HG02840 (cell line): ENCODE data around the gene GABARAP.
"Not testable (repeated sequence)": the region's sequence is repeated elsewhere in the genome, so short reads cannot be mapped to it uniquely, and the experiment has no call there.

Source experiments
- ATAC-seq: cut with Tn5 transposase; IDR thresholded peaks from one replicate; pipeline ENCODE4 v1.9.1; 2021; ENCODE audit warnings: mild to moderate bottlenecking, moderate library complexity, moderate number of reproducible peaks; ENCODE audit not compliant: unreplicated experiment, low FRiP score

Gene GABARAP

DNA sequence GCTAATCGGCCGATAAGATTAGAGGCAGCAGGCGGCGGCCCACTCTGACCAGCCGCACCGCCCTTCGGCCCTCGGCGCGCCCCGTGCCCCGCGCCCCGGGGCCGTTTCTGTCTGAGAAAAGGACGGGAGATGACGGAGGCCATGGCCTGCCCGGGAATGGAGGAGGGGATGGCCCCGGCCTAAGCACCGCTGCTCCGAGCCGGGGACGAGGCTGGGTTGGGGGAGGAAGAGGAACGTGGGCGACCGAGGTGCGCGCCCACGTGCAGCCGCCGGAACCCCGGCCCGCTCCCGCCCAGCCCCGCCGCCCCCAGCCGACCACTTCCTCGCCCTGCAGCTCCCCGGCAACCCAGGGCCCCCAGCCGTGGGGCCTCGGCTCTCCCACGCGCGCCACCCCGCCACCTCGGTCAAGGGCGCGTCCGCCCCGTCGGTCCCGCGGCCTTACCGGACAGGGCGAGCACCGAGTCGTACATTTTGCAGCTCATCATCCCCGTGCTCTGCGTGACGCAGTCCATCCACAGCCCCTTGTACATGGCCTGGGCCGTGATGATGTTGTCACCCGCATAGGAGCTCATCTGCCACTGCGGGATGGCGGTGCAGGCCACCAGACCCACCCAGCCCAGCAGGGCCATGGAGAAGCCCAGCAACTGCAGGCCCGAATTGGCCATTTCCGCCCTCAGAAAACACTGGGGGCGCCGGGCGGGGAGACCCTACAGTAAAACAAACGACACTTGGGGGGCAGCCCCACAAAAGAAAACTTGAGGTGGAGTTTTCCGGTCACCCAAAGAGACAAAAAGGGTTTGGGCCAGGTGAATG is 19.3 kb upstream of the GABARAP start:
- no peak for ATAC-seq

DNA sequence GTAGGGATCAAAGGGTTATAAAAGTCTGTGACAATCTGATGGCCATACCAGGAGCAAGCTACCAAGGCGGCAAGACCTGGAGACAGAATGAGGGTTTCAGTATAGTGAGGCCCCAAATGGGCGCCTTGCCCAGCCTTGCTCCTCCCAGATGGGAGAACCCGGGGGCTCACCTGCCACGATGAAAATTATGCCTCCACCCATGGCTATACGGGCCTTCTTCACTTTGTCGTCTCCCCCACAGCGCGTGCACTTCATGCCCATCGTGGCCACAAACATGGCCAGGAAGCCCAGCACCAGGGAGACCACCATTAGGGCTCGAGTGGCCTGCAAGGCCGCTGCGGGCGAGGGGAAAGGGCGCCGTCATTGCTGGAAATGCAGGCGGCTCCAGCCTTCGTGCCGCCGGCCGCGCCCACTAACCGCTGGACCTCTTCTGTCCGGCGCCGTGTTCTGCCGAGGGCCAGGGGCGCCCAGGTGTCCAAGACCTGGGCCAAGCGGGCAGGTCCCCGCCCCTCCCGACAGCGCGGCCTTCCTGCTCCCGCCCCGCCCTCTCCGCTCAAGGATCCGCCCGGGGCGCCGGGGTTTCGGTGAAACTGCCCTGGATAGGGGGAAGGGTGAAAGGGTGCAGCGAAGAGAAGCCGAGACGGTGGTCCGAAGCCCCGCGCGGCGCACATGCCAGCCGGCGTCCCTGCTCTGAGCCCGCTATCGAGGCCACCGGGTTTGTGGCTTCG is 18.6 kb upstream of the GABARAP start:
- no peak for ATAC-seq

DNA sequence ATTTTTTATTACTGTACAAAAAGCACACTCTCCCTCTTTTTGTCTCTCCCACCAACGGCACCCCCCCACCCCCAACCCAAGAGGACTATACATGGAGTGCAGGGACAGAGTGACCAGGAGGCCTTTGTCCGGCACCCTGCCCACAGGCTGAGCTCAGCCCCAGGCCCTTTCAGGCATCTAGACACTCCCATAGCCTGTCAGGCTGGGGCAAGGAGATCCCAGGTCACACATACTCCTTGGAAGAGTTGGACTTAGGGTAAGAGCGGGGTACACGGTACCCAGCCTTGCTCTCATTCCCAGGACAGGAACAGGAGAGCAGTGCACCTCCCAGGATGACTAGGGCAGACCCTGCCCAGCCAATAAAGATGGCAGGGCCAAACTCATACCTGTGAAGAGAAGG is 17.9 kb upstream of the GABARAP start:
- no peak for ATAC-seq

DNA sequence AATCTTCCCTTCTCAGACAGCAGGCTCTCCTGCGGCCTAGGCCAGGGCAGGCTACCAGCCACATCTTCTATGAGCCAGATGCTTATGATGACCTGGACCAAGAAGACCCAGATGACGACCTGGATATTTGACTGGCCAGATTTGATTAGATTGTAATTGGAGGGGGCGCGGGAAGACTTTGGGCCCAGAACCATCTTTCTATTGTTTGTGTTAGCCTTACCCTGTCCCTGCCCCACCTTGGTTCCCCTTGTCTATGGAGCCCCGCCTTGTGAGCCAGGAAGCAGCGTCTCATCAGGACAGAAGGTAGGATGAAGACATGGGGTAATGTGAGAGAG is 17.3 kb upstream of the GABARAP start:
- ATAC-seq = no peak

DNA sequence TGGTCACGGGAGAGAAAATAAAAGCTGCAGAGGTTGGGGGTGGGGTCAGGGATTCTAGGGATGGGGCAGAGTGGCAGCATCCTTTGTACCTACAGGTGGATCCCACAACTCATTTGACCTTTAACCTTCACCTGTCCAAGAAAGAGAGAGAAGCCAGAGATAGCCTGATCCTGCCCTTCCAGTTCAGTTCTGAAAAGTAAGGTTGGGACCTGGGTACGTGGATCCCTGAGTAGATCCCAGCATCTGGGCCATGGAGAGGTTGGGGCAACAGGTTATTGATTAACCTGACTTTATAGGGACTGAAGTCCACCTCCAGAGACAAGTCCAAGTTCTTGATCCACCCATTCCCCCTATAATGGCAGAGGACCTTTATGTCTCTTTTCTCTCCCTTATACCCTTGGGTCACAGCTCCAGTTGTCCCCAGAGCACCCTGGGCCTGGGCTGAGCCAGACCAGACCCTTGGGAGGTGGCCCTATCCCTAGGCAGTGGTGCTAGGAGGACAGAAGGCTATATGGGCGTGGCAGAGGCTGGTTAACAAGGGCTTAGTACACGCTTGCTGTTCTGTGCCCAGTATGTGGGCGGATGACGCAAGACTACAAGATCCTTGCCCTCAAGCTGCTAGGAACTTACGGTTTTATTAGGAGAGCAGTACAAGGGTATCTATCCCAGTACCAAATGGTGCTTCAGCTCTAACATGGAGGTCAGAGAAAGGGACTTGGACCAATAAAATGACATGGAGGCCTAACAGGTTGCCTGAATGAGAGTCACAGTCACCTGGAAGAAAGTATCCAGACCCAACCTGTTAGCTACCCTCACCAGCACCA is 16.7 kb upstream of the GABARAP start:
- ATAC-seq = no peak

DNA sequence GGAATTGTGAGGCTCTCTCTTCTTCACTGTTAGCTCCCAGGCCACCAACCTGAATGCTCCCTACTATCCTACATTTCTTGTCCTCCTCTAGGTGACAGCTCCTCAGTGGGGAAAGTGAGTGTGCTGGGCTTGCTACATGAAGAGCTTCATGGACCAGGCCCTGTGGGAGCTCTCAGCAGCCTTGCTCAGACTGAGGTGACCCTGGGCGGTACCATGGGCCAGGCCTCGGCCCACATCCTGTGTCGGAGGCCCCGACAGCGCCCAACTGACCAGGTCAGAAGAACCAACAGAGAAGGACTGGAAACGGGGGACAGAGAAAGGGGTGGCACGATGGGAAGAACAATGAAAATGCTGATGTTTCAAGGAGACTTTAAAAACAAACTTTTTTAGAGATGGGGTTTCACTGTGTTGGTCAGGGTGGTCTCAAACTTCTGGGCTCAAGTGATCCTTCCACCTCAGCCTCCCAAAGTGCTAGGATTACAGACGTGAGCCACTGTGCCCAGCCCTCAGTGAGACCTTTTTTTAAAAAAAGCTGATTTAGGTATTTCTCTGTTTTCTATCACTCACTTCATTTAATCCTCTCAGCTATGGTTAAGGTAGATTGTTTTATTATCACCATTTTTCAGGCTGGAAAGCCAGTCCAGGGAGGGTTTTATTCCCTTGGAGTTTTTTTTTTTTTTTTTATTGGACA is 14.7 kb upstream of the GABARAP start:
- ATAC-seq = no peak

DNA sequence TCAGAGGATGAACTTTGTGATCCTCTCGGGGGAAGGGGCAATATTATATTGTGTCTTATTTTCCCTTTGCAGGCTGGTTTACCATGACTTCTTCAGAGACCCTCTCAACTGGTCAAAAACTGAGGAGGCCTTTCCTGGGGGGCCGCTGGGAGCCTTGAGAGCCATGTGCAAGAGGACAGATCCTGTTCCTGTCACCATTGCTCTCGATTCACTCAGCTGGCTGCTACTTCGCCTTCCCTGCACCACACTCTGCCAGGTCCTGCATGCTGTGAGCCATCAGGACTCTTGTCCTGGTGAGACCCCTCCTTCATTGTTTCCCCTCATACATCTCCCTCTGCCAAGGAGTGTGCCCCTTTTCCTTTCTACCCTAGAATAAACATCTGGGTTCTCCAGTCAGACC is 12.3 kb upstream of the GABARAP start:
- no peak for ATAC-seq

DNA sequence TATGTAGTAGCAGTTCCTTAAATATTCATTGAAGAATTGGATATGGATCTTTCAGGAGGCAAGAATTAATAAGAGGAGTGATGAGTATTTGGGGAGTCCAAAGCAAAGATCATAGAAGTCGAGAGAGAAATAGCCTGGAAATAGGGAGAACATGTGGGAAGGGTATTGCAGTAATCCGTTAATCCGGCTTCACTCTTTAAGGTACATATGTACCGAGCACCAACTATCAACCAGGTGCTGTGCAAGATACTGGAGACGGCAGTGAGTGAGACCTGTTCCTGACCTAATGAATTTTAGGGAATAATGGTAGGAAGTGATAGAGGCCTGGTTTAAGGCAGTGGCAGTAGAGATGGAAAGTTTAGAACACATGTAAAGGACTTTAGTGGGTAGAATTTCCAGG is 10.8 kb upstream of the GABARAP start:
- ATAC-seq = no peak

DNA sequence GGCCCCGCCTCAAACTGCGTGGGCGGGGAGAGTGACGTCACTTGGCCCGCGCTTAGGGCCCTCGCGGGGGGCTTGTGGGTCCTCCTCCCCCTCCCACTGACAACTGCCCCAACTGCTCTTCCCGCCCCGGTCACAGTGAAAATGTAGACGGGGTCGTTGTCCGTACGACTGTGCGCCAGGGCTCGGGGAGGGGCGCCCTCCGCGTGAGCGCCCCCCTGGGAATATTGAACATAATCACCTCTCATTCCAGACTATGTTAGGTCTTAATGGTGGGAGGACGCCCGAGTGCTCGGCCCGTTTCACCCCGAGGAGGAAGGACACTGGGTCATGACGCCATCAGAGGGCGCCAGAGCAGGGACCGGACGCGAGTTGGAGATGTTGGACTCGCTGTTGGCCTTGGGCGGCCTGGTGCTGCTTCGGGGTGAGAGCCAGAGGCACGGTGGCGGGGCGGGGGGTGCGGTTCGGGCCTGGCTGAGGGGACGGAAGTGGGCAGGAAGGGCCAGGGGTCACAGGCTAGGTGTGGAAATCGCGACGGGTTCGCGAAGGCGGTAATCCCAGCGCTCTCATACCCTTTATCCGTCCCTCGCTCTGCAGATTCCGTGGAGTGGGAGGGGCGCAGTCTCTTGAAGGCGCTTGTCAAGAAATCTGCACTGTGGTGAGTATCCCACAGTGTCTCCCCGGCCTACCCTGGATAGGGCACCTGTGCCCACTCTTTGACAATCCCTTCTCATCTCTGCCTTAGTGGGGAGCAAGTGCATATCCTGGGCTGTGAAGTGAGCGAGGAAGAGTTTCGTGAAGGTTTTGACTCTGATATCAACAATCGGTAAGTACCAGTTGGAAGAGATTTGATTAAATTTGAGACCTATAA is 10.2 kb upstream of the GABARAP start, which contains the start of gene ELP5:
ELP5 (plus strand) TSS at position 40 of the 868 bp plus-strand sequence; CDS start at position 376, 336 bp downstream.
- peak; percentile 60 for ATAC-seq

DNA sequence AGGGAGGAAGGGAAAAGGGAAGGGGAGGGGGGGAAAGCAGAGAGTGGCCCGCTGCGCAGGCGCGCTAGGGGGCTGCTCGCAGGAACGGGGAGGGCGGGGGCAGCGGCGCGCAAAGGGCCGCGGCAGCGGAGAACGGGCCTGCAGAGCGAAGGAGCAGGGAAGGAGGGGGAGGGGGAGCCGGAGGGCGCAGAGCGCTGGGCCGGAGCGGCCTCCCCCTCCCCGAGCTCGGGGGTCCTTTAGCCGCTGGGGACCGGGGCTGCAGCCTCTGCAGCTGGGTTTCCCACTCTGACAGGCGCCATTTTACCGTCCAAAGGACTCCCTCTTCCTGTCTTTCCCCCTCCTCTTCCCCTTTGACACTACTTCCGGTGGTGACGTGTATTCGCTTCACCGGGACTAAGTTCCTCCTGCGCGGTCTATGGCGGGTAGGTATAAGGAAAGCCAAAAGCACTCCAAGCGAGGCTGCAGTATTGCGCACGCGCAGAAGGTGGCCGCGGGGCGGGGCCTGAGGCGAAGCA is 9.5 kb upstream of the GABARAP start, which contains the start of gene CTDNEP1:
CTDNEP1 (minus strand) TSS at position 74 of the 515 bp plus-strand sequence. CDS start 438 bp downstream, outside the sequence.
- peak; percentile 81 for ATAC-seq

DNA sequence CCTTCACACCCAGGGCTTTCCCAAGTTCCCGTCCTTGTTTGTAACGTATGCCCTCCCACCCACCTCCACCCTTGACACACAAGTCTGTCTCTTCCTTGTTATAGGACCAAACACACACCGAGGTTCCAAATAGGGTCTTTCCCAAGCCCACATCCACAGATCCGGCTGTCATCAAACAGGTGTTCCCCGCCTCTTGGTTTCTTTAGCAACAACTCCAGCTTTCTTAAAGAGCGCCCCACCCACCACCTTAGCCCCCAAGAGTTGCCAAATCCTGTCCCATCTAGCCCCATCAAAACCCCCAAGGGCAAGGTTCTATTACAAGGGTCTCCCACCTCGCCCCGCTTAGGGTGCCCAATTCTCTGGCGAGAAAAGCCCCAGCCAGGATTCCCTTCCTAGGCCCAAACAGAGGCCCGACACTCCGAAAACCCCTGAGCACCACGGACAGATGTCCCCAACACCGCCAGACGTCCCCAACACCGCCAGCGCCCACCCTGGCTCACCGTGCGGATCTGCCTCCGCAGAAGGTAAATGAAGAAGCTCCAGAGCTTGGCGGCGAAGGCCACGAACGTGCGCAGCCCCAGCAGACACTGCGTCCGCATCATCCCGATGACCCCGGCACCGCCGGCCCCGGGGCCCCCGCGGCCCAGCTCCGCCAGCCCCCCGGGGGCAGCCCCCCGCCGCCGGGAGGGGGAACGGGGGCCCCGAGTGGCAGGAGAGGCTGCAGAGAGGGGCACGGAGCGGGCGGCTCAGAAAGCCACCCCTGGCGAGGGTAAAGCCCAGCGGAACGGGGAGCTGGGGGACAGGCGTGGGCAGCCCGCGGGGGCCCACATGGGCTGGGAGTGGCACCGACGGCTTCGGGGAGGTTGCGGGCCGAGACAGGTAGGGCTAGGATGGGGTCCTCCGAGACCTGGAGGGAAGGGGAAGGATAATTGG is 8.7 kb upstream of the GABARAP start:
- no peak for ATAC-seq

DNA sequence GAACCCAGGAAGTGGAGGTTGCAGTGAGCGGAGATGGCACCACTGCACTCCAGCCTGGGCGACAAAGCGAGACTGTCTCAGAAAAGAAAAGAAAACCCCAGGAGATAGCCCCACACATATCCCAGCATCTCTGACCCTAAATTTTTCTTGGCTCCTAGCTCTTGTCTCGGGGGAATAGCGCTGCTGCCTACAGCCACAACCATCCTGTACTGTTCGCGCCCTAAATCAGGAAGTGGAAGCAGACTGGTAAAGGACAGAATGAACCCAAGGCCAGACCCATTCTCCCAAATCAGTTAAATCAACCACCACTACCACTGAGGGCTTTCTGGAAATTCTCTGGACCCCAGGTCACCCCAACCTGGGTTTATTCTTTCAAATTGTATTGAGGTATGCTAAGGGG is 7.6 kb upstream of the GABARAP start:
- ATAC-seq = no peak

DNA sequence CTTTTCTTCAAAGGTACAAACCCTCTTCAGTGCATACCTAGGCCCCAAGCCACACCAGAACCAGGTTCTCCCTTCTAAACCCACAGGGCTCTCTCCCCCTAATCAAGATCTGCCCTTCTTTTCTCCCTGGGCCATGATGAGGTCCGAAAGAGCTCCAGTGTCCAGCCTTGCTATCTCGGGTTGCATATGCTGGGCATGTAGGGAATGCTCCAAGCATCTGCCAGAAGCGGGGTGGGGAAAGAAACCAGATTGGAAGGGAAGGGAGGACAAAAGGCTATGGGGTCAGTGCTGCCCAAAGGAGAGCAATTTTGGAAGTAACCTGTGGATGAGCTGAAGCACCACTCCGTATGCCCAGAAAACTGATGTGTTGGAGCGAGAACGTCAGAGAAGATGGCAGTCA is 7.0 kb upstream of the GABARAP start:
- ATAC-seq = no peak

DNA sequence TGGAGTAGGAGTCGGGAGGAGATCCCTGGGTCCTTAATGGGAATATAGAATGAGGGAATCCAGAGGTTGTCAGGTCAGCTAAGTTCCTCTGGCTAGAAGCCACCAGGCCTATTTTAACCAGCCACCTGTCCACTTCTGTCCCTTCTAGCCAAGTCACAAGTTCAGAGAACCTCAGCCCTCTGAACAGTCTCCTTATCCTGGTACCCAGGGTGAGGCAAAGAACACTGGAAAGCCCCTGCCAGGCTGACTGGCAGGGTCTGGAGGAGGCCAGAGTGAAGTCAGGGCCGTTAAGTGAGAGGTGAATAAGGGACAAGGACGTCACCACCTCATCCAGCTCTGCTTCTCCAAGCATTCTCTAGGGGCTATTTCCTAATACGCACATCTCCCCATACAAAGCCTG is 6.5 kb upstream of the GABARAP start:
- no peak for ATAC-seq

DNA sequence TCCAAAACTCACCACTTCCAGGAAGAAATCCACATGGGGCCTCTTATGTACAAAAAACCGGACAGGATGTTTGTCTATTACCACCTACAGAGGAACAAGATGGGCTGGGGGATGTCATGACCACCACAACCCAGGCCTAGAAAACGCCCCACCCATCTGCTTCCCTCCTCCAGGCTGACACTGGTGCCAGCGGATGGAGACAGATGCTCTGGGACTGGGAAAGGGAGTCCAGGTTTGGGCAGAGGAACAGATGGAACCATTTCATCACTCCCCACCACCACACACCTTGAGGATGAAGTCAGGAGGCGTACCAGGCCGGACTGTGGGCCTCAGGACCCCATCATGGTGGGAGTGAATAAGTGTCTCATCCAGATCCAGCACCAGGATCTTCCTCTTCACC is 4.5 kb upstream of the GABARAP start:
- ATAC-seq = no peak

DNA sequence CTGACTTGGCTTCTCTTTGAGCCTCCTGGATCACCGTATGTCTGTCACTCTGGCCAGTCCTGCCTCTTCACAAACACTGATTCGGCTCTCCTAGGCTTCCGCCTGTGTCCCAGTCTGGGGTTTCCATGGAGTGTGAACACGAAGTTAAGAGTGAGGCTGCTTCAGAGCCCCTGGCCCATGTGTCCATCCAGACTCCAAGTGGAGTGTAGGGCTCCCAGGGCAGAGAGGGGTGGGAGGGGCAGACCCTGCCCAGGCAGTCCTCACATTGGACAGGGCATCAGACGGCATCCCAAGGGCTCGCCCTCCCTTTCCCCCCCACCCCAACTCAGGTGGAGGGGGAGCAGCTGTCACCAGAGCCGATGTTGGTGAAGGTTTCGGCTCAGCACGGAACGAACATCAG is 1.6 kb upstream of the GABARAP start:
- not testable (repeated sequence) for ATAC-seq

DNA sequence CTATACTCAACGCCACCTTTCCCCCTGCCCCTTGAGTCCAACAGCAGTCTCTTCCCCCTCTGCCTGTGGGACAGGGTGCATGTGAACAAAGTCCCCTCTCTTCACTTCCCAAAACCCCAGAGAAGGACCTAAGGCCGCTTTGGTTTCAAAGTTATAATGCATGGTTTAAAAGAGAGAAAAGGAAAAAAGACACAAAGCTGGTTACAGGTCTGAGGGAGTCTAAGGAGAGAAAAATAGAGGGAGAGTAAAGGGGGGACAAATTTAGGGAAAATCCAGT is 1.1 kb upstream of the GABARAP start:
- no peak for ATAC-seq

DNA sequence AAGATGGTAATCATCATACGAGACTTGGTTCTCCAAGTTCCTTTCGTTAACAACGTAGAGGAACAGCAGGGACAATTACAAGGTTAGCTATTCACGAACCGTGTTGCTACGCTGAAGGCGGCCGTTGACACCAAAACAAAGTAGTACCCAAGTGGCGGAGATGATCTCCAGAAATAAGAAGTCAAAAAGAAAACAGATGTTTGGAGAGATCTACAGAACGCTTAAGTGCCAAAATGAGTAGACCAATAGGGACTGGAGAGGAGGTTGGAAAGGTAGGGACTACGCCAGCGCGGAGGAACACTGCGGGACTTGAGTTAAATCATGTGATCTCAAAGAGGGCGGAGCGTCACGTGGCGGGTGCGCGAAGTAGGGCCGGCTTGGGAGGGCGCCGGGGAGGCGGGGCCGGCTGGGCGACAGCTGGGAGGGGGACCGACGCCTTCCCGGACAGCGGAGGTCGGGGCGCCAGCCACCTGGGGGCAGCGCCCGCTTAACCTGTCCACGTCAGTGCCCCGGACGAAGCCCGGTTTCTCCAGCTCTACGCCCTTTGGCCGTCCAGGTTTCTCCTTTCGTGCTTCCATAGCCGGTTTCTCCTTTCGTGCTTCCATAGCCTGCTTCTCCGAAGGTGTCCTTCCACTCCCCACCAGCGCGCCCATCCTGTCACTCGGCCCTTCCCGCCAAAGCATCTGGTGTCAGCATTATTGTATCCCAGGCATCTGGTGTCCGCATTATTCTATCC is 636 bp upstream of the GABARAP start:
- peak; percentile 62 for ATAC-seq
